ENCODE measurements around the gene DYNC1H1. TPM values are rescaled to one million over a fixed set of nuclear protein-coding genes. Genes with fewer than 3 reads are reported as not detected.

Gene DYNC1H1
- total and polyA plus RNA-seq, 2 experiments from 2014 or later: 141 to 405 TPM

DNA sequence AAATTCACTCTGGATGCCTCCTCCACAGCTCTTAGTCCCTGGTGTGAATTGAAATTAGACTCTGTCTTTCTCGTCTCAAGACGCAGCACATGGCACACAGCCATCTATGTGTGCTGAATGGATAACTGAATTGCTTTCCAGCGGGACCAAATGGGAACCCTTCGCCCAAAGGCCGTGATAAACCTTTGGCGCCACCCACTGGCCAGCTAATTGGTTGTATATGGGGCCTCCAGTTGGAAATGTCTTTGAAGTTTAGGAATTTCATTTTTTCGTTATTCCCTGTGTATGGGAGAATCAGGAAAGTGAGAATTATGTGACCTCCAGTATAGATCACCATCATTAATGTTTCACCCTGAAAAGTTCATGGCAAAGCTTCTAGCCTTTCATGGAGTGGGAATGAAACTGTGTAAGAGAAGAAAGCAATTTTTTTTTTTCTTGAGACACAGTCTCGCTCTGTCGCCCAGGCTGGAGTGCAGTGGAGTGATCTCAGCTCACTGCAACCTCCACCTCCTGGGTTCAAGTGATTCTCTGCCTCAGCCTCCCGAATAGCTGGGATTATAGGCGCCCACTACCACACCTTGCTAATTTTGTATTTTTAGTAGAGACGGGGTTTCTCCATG lies 132.3 kb downstream of the DYNC1H1 start:
- H3K27me3 ChIP-seq: no peaks in the 10 kb centered on the region
- 41% methylated on average over 12 of the region's 12 CpGs for WGBS (ENCODE audit: low lambda C conversion rate, missing lambda C conversion rate)

DNA sequence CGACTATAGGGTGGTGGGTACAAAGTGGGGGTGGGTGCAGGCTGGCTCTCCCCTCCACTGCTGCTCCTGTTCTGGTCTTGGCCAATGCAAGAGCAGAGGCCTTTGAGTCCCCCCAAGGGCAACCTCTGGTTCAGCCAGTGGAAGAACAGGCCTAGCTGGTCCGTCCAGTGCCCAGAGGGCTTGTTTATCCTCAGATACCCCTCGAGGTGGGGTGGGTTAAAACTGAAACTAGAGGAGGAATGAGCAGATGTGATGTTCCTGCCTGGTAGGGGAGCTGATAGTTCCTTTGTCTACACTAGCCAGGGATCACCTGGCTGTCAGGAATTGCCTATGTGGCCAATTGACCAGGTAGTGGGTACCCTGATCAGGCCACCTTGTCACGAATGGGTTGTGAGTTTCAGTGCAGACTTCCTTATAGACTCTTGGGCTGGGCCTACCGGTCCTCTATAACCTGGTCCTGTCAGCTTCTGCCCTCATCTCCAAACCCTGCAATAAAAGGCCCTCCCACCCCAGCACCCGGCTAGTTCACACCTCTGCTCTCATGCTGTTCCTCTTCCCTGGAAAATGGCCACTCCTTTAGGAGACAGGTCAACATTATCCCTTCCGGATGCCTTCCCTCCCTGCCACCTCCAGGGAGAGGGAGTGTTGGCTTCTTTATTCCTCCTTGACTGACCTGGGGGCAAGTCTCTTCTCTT lies 133.2 kb downstream of the DYNC1H1 start:
- no peaks in the 10 kb centered on the region for H3K9me3 ChIP-seq (ENCODE audit: low read depth)
- H3K9me2 ChIP-seq (replicated peaks; ENCODE audit: insufficient read depth): no peaks in the 10 kb centered on the region
- no peak for TF ChIP-seq EZH2phosphoT487 (IDR thresholded peaks at IDR 0.05; ENCODE audit: low read depth, severe bottlenecking, unreplicated experiment)
- no peak for TF ChIP-seq CTCF (IDR thresholded peaks at IDR 0.05; ENCODE audit: poor library complexity)
- no peak for TF ChIP-seq EZH2 (IDR thresholded peaks at IDR 0.05; ENCODE audit: borderline replicate concordance)
- peak overlapping the region; percentile 15 for H3K4me2 ChIP-seq
- no peak overlapping the region for H3K4me3 ChIP-seq
- H3K27me3 ChIP-seq: no peaks in the 10 kb centered on the region
- H3K4me1 ChIP-seq (ENCODE audit: insufficient read depth): peaks cover 11% of the 10 kb centered on the region
- H4K20me1 ChIP-seq (ENCODE audit: insufficient read depth, poor library complexity, severe bottlenecking): no peaks in the 10 kb centered on the region
- no peak overlapping the region for H2AFZ ChIP-seq
- H3K36me3 ChIP-seq (replicated peaks; ENCODE audit: insufficient read depth, low read depth): no peaks in the 10 kb centered on the region
- 52% methylated on average over 7 of the region's 7 CpGs for WGBS (ENCODE audit: low lambda C conversion rate, missing lambda C conversion rate)
- H3K27ac ChIP-seq: peak overlapping the region; percentile 21
- peak; percentile 41 for DNase-seq (ENCODE audit: low spot score)
- H3K79me2 ChIP-seq: no peaks in the 10 kb centered on the region

More for the DNA sequence above, 132.3 kb downstream of the DYNC1H1 start:
- no peak overlapping the region for H3K4me3 ChIP-seq
- H4K20me1 ChIP-seq (ENCODE audit: insufficient read depth, poor library complexity, severe bottlenecking): no peaks in the 10 kb centered on the region
- H3K9me2 ChIP-seq (replicated peaks; ENCODE audit: insufficient read depth): no peaks in the 10 kb centered on the region
- peaks cover 11% of the 10 kb centered on the region for H3K4me1 ChIP-seq (ENCODE audit: insufficient read depth)
- H3K27ac ChIP-seq: peak overlapping the region; percentile 21
- peak overlapping the region; percentile 54 for H3K4me2 ChIP-seq
- H3K9me3 ChIP-seq (ENCODE audit: low read depth): no peaks in the 10 kb centered on the region
- H3K36me3 ChIP-seq (replicated peaks; ENCODE audit: insufficient read depth, low read depth): no peaks in the 10 kb centered on the region
- no peaks in the 10 kb centered on the region for H3K79me2 ChIP-seq
- DNase-seq (ENCODE audit: low spot score): peak; percentile 90
- no peak overlapping the region for H2AFZ ChIP-seq
- TF ChIP-seq CTCF (IDR thresholded peaks at IDR 0.05; ENCODE audit: poor library complexity) (peak; percentile 85), EZH2 (IDR thresholded peaks at IDR 0.05; ENCODE audit: borderline replicate concordance) (no peak)

- Histone ChIP-seq H3K9me2 (replicated peaks; ENCODE audit: insufficient read depth) (no peaks in the 10 kb centered on the region), H3K79me2 (no peaks in the 10 kb centered on the region), H3K27ac (no peak overlapping the region), H3K27me3 (no peaks in the 10 kb centered on the region), H3K9me3 (ENCODE audit: low read depth) (no peaks in the 10 kb centered on the region), H4K20me1 (ENCODE audit: insufficient read depth, poor library complexity, severe bottlenecking) (no peaks in the 10 kb centered on the region), H3K36me3 (replicated peaks; ENCODE audit: insufficient read depth, low read depth) (no peaks in the 10 kb centered on the region), H2AFZ (no peak overlapping the region), H3K4me1 (ENCODE audit: insufficient read depth) (no peaks in the 10 kb centered on the region), H3K4me2 (no peak overlapping the region), H3K4me3 (no peak overlapping the region)
- DNase-seq (ENCODE audit: low spot score): no peak
- TF ChIP-seq CTCF (IDR thresholded peaks at IDR 0.05; ENCODE audit: poor library complexity): no peak
- no peak for TF ChIP-seq EZH2 (IDR thresholded peaks at IDR 0.05; ENCODE audit: borderline replicate concordance)
- TF ChIP-seq EZH2phosphoT487 (IDR thresholded peaks at IDR 0.05; ENCODE audit: low read depth, severe bottlenecking, unreplicated experiment): no peak
- 94% methylated on average over 9 of the region's 10 CpGs for WGBS (ENCODE audit: low lambda C conversion rate, missing lambda C conversion rate)
Observed at GRCh38 chr14:102103062-102103695, 138.8 kb downstream of the DYNC1H1 start.

Measured in hepatocyte (in vitro differentiated cells).